HCT116 (cell line): ENCODE results near the gene ATG2B. TPM values are rescaled to one million over a fixed set of nuclear protein-coding genes. Genes with fewer than 3 reads are reported as not detected.

Experiments used
- ATAC-seq: fragments of 200-7000 bp; cut with Tn5 transposase; 2 replicates; pipeline ENCODE4 v1.9.1; 2020; ENCODE audit warnings: mild to moderate bottlenecking, moderate library complexity
- BruUV-seq: library from RNA; stranded (reverse); fragments of 400-500 nt; replicated peaks from 2 replicates; lab custom pipeline; 2021; lab: Mats Ljungman, UMichigan
- CTCF ChIA-PET: fragments of 300-600 bp; sonication (Branson Sonifier 250); formaldehyde crosslinking; loops from one replicate; lab custom pipeline; 2021; ENCODE audit warnings: antibody characterized with exemption; lab: Charles Lee
- POLR2A ChIA-PET: fragments of 300-600, 350-600 bp; sonication (Branson Sonifier 250); formaldehyde crosslinking; loops from one replicate; lab custom pipeline; 2021; ENCODE audit warnings: antibody characterized with exemption; lab: Charles Lee
- RAD21 ChIA-PET, 2 experiments: fragments of 300-600 bp; sonication (Branson Sonifier 250); formaldehyde crosslinking; loops; one replicate each; lab custom pipeline; 2023; ENCODE audit warnings: low total read pairs in 2 of 2; ENCODE audit not compliant: uncharacterized antibody in 2 of 2, unreplicated experiment in 2 of 2, low non-redundant PET in 1 of 2; lab: Charles Lee
- DNase-seq: peaks from one replicate; pipeline ENCODE4 v3.0.0-alpha.2; 2010; ENCODE audit warnings: low read depth, low spot score
- H2AFZ ChIP-seq: fragments of 200-600 bp; shearing (Covaris generic), sonication (generic); 2 replicates; pipeline ENCODE4 v1.6.1; 2017; ENCODE audit warnings: low read depth, mixed run types, mixed read lengths, antibody characterized with exemption, low read length; ENCODE audit not compliant: poor library complexity, severe bottlenecking
- H3K27ac ChIP-seq: 2 replicates; pipeline ENCODE4 v1.5.1; 2012; ENCODE audit warnings: low read depth, low read length
- H3K27me3 ChIP-seq: fragments of 200-600 bp; sonication (generic); 2 replicates; pipeline ENCODE4 v1.6.1; 2016; ENCODE audit warnings: mixed run types, low read length, mixed read lengths; ENCODE audit not compliant: insufficient read depth
- H3K36me3 ChIP-seq, 2 experiments: fragments of 200-500 bp in 1 of 2; fragments of 200-600 bp in 1 of 2; sonication (Bioruptor generic) in 1 of 2; sonication (generic) in 1 of 2; 2 replicates each; pipeline versions ENCODE4 v1.5.1 to v1.6.1; 2014 to 2016; ENCODE audit warnings: low read length in 2 of 2, inconsistent platforms in 1 of 2, mixed read lengths in 1 of 2, mixed run types in 1 of 2; ENCODE audit not compliant: insufficient read depth in 2 of 2, control insufficient read depth in 1 of 2
- H3K4me1 ChIP-seq, 2 experiments: fragments of 200-600 bp in 1 of 2; sonication (generic) in 1 of 2; 2 replicates each; pipeline versions ENCODE4 v1.5.1 to v1.6.1; 2012 to 2017; ENCODE audit warnings: low read length in 2 of 2, inconsistent platforms in 1 of 2, mild to moderate bottlenecking in 1 of 2, mixed read lengths in 1 of 2, mixed run types in 1 of 2, moderate library complexity in 1 of 2; ENCODE audit not compliant: insufficient read depth in 2 of 2, control insufficient read depth in 1 of 2
- H3K4me2 ChIP-seq: fragments of 200-600 bp; sonication (generic); 2 replicates; pipeline ENCODE4 v1.6.1; 2017; ENCODE audit warnings: mixed run types, low read length, mixed read lengths
- H3K4me3 ChIP-seq, 2 experiments: fragments of 200-600 bp in 1 of 2; sonication (generic) in 1 of 2; replicated peaks in 1 of 2; 2 replicates each; pipeline ENCODE4 v1.5.1; 2011 to 2016; ENCODE audit warnings: low read length in 2 of 2, control low read depth in 1 of 2, low read depth in 1 of 2, mild to moderate bottlenecking in 1 of 2, mixed read lengths in 1 of 2, mixed run types in 1 of 2
- H3K79me2 ChIP-seq: fragments of 200-600 bp; sonication (generic); 2 replicates; pipeline ENCODE4 v1.6.1; 2017; ENCODE audit warnings: mild to moderate bottlenecking, mixed run types, low read length, moderate library complexity, mixed read lengths; ENCODE audit not compliant: insufficient read depth
- H3K9ac ChIP-seq: fragments of 200-600 bp; sonication (generic); 2 replicates; pipeline ENCODE4 v1.6.1; 2016; ENCODE audit warnings: low read length, mixed read lengths
- H3K9me2 ChIP-seq: fragments of 200-600 bp; sonication (generic), shearing (Covaris generic); 2 replicates; pipeline ENCODE4 v1.6.1; 2017; ENCODE audit warnings: mixed run types, mild to moderate bottlenecking, moderate library complexity; ENCODE audit not compliant: insufficient read depth
- H3K9me3 ChIP-seq, 2 experiments: fragments of 200-500 bp in 1 of 2; fragments of 200-600 bp in 1 of 2; sonication (Bioruptor generic) in 1 of 2; sonication (generic) in 1 of 2; 2 replicates each; pipeline ENCODE4 v1.6.1; 2014 to 2017; ENCODE audit warnings: low read length in 2 of 2, mixed read lengths in 2 of 2, inconsistent platforms in 1 of 2, low read depth in 1 of 2, mild to moderate bottlenecking in 1 of 2, mixed run types in 1 of 2, moderate library complexity in 1 of 2; ENCODE audit not compliant: control insufficient read depth in 1 of 2, insufficient read depth in 1 of 2
- H4K20me1 ChIP-seq: fragments of 200-600 bp; sonication (generic), shearing (Covaris generic); 2 replicates; pipeline ENCODE4 v1.6.1; 2017; ENCODE audit warnings: mixed run types, mild to moderate bottlenecking, moderate library complexity; ENCODE audit not compliant: insufficient read depth
- CBX3 ChIP-seq: IDR thresholded peaks from 2 replicates; pipeline ENCODE4 v1.6.1; 2012; ENCODE audit warnings: low read depth
- EGR1 ChIP-seq: IDR thresholded peaks from 2 replicates; pipeline ENCODE4 v1.6.1; 2012; ENCODE audit warnings: low read depth
- EZH2 ChIP-seq: fragments of 200-600 bp; sonication (generic); IDR thresholded peaks from 2 replicates; pipeline ENCODE4 v1.6.1; 2017; ENCODE audit warnings: antibody characterized with exemption, mixed run types
- FOSL1 ChIP-seq: IDR thresholded peaks from 2 replicates; pipeline ENCODE4 v1.6.1; 2012; ENCODE audit warnings: low read depth
- JUND ChIP-seq: IDR thresholded peaks from 2 replicates; pipeline ENCODE4 v1.6.1; 2012
- RAD21 ChIP-seq: IDR thresholded peaks from 2 replicates; pipeline ENCODE4 v1.6.1; 2012; ENCODE audit warnings: low read depth, mild to moderate bottlenecking
- SIN3A ChIP-seq: IDR thresholded peaks from 2 replicates; pipeline ENCODE4 v1.6.1; 2012; ENCODE audit warnings: low read depth
- SP1 ChIP-seq: IDR thresholded peaks from 2 replicates; pipeline ENCODE4 v1.6.1; 2012; ENCODE audit warnings: low read depth
- TCF7L2 ChIP-seq: IDR thresholded peaks from 2 replicates; pipeline ENCODE4 v1.7.0; 2011; ENCODE audit warnings: borderline replicate concordance, inconsistent platforms; ENCODE audit not compliant: insufficient read depth, insufficient read length; ENCODE audit errors: extremely low read depth
- YY1 ChIP-seq: IDR thresholded peaks from 2 replicates; pipeline ENCODE4 v1.6.1; 2011; ENCODE audit warnings: low read length, low read depth, moderate library complexity, mild to moderate bottlenecking; ENCODE audit not compliant: insufficient replicate concordance; ENCODE audit errors: extremely low read depth
- ZFX ChIP-seq: fragments of 450-650 bp; IDR thresholded peaks from 2 replicates; pipeline ENCODE4 v1.6.1; 2017
- intact Hi-C: fragments of 100-400 bp; cut with micrococcal nuclease; formaldehyde crosslinking; loops from 2 replicates; pipeline ENCODE4 v1.10.0; 2022
- total RNA-seq: library from RNA; stranded (reverse); gene quantifications from one replicate; pipeline ENCODE4 v1.2.1, GENCODE V29; 2021; ENCODE audit not compliant: unreplicated experiment
- TF ChIP-seq, protein P1 (sequence below): IDR thresholded peaks from 2 replicates; pipeline ENCODE4 v1.6.1; 2012
- TF ChIP-seq, protein P2 (sequence below): IDR thresholded peaks from 2 replicates; pipeline ENCODE4 v1.6.1; 2011; ENCODE audit warnings: mild to moderate bottlenecking, low read length, moderate library complexity; ENCODE audit not compliant: insufficient replicate concordance; ENCODE audit errors: extremely low read depth

Gene ATG2B
- total RNA-seq, 1 experiment from 2014 or later = 6.4 TPM

DNA sequence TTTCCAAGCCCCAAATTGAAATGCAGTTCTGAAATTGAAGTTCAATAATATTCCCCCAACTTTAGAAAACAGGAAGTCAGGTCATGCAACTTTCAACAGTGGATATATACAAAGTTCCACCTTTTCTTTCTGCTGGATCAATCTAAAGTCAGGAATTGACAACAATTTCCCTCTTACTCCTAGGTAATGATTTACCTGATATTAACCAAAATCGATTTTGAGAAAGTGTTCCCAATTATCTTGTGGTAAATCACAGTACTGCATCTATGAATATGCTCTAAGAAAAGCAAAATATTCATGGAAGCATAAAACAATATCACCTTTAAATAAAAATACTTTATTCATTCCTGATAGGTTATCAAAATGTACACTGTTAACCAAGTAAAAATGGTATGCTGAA is 78.7 kb downstream of the ATG2B start:
- Histone ChIP-seq H3K9me2 (no peaks in the 10 kb centered on the region), H3K9ac (no peak overlapping the region), H3K4me2 (no peak overlapping the region), H2AFZ (no peak overlapping the region), H3K9me3 (no peaks in the 10 kb centered on the region), H3K4me3 (no peak overlapping the region), H3K79me2 (no peaks in the 10 kb centered on the region), H3K36me3 (no peaks in the 10 kb centered on the region), H3K27me3 (no peaks in the 10 kb centered on the region), H3K4me1 (no peaks in the 10 kb centered on the region), H3K27ac (no peak overlapping the region), H4K20me1 (no peaks in the 10 kb centered on the region)
- CTCF ChIA-PET = no interaction called here
- intact Hi-C loops = no loop called here
- RAD21 ChIA-PET = no interaction called here
- POLR2A ChIA-PET = no interaction called here
- TF ChIP-seq ZFX = no peak
- TF ChIP-seq JUND = no peak
- no peak for TF ChIP-seq YY1
- no peak for TF ChIP-seq SP1
- TF ChIP-seq TCF7L2 = no peak
- TF ChIP-seq, protein P1, sequence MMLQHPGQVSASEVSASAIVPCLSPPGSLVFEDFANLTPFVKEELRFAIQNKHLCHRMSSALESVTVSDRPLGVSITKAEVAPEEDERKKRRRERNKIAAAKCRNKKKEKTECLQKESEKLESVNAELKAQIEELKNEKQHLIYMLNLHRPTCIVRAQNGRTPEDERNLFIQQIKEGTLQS = no peak
- no peak for TF ChIP-seq FOSL1
- no peak for TF ChIP-seq EGR1
- TF ChIP-seq CBX3 = no peak
- TF ChIP-seq, protein P2, sequence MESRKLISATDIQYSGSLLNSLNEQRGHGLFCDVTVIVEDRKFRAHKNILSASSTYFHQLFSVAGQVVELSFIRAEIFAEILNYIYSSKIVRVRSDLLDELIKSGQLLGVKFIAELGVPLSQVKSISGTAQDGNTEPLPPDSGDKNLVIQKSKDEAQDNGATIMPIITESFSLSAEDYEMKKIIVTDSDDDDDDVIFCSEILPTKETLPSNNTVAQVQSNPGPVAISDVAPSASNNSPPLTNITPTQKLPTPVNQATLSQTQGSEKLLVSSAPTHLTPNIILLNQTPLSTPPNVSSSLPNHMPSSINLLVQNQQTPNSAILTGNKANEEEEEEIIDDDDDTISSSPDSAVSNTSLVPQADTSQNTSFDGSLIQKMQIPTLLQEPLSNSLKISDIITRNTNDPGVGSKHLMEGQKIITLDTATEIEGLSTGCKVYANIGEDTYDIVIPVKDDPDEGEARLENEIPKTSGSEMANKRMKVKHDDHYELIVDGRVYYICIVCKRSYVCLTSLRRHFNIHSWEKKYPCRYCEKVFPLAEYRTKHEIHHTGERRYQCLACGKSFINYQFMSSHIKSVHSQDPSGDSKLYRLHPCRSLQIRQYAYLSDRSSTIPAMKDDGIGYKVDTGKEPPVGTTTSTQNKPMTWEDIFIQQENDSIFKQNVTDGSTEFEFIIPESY = no peak
- no TSS peak for BruUV-seq
- no peak for DNase-seq
- no peak for ATAC-seq

DNA sequence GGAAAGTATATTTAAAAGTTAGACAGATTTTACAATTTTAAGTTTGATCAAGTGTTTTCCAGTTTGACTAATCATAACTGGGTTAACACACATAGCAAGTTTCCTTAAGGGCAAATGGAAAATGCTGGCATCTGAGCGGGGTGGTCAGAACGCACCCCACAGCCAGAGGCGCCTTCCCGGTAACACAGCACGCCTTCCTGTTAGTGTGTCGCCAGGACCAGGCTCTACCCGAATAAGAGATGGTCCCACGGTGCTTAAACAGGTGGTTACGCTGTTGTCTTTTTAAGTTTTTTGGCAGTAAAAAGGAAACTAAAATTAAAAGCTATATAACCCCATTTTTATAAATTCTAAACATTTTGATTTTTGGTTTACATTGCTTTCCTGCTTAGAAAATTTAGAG is 79.1 kb downstream of the ATG2B start:
- POLR2A ChIA-PET = no interaction called here
- Histone ChIP-seq H3K27ac (no peak overlapping the region), H3K4me3 (no peak overlapping the region), H3K9me3 (no peaks in the 10 kb centered on the region), H3K36me3 (no peaks in the 10 kb centered on the region), H4K20me1 (no peaks in the 10 kb centered on the region), H3K27me3 (no peaks in the 10 kb centered on the region), H3K4me1 (no peaks in the 10 kb centered on the region), H3K9me2 (no peaks in the 10 kb centered on the region), H3K4me2 (no peak overlapping the region), H3K79me2 (no peaks in the 10 kb centered on the region), H3K9ac (no peak overlapping the region), H2AFZ (no peak overlapping the region)
- intact Hi-C loops = no loop called here
- BruUV-seq = no TSS peak
- TF ChIP-seq JUND (no peak), RAD21 (no peak), EZH2 (no peak), SIN3A (no peak)
- CTCF ChIA-PET = no interaction called here
- RAD21 ChIA-PET = no interaction called here
- DNase-seq = no peak
- no peak for ATAC-seq
